HG03095 (cell line): ENCODE measurements around the gene LAMC1.

Experiments
- ATAC-seq: cut with Tn5 transposase; IDR thresholded peaks from one replicate; pipeline ENCODE4 v1.9.1; 2021; ENCODE audit warnings: moderate library complexity; ENCODE audit not compliant: unreplicated experiment

Gene LAMC1

GRCh38 chr1:183103147-183103546 is 79.9 kb downstream of the LAMC1 start:
- ATAC-seq = no peak

GRCh38 chr1:183103577-183103976 is 80.4 kb downstream of the LAMC1 start:
- no peak for ATAC-seq

- ATAC-seq = no peak
These were observed 82.2 kb downstream of the LAMC1 start for GRCh38 chr1:183105449-183105848.

- ATAC-seq = no peak
These were observed 82.9 kb downstream of the LAMC1 start for GRCh38 chr1:183106166-183106565.

GRCh38 chr1:183106746-183107145 is 83.5 kb downstream of the LAMC1 start:
- no peak for ATAC-seq

GRCh38 chr1:183110326-183110880 is 87.2 kb downstream of the LAMC1 start:
- ATAC-seq = no peak

GRCh38 chr1:183114441-183114840 is 91.2 kb downstream of the LAMC1 start:
- no peak for ATAC-seq

- ATAC-seq = no peak
These were observed 93.2 kb downstream of the LAMC1 start for GRCh38 chr1:183116416-183116815.

- ATAC-seq = no peak
These were observed 98.4 kb downstream of the LAMC1 start for GRCh38 chr1:183121609-183122008.

GRCh38 chr1:183124259-183124658 is 101.0 kb downstream of the LAMC1 start:
- ATAC-seq = no peak

- no peak for ATAC-seq
These were observed 102.2 kb downstream of the LAMC1 start for GRCh38 chr1:183125279-183125999.

GRCh38 chr1:183126000-183126366 is 102.8 kb downstream of the LAMC1 start:
- no peak for ATAC-seq

- ATAC-seq = no peak
These were observed 103.3 kb downstream of the LAMC1 start for GRCh38 chr1:183126528-183126927.

- ATAC-seq = no peak
These were observed 106.9 kb downstream of the LAMC1 start for GRCh38 chr1:183129921-183130690.

- ATAC-seq = no peak
These were observed 107.9 kb downstream of the LAMC1 start for GRCh38 chr1:183131166-183131565.

- no peak for ATAC-seq
These were observed 112.1 kb downstream of the LAMC1 start for GRCh38 chr1:183135336-183135735.

GRCh38 chr1:183137782-183138181 is 114.6 kb downstream of the LAMC1 start:
- ATAC-seq = no peak

GRCh38 chr1:183138301-183138700 is 115.1 kb downstream of the LAMC1 start:
- no peak for ATAC-seq

GRCh38 chr1:183139281-183139942 is 116.2 kb downstream of the LAMC1 start:
- ATAC-seq = no peak

GRCh38 chr1:183140633-183141032 is 117.4 kb downstream of the LAMC1 start:
- ATAC-seq = no peak

- ATAC-seq = no peak
These were observed 119.0 kb downstream of the LAMC1 start for GRCh38 chr1:183142171-183142570.
